ENCODE data around the gene BCL2L15. TPM values are rescaled to one million over a fixed set of nuclear protein-coding genes. Genes with fewer than 3 reads are reported as not detected.
"Not testable (repeated sequence)": the region's sequence is repeated elsewhere in the genome, so short reads cannot be mapped to it uniquely, and the experiment has no call there.

The BCL2L15 gene
- total RNA-seq, 1 donor from 2014 or later, result 2.9 TPM

GRCh38 chr1:113855630-113856400, 31.6 kb downstream of the BCL2L15 start:
- H3K9me3 ChIP-seq, result no peaks in the 10 kb centered on the region
- H3K27me3 ChIP-seq, result no peaks in the 10 kb centered on the region
- intact Hi-C loops (cut with DNase I), result no loop called here
- no peak overlapping the region for H3K4me3 ChIP-seq
- peaks cover 4% of the 10 kb centered on the region for H3K4me1 ChIP-seq
- H3K36me3 ChIP-seq, result no peaks in the 10 kb centered on the region
- TF ChIP-seq POLR2AphosphoS5 (IDR thresholded peaks at IDR 0.05; ENCODE audit: insufficient read depth in 1 of 2, low read depth in 1 of 2), result no peak
- no peak for TF ChIP-seq POLR2A (IDR thresholded peaks at IDR 0.05)
- TF ChIP-seq CTCF (IDR thresholded peaks at IDR 0.05), result no peak
- H3K27ac ChIP-seq, result no peak overlapping the region
- DNase-seq (ENCODE audit: extremely low spot score in 2 of 2), result no peak

GRCh38 chr1:113854234-113854633, 33.1 kb downstream of the BCL2L15 start:
- Histone ChIP-seq H3K4me3 (no peak overlapping the region), H3K27me3 (no peaks in the 10 kb centered on the region), H3K9me3 (no peaks in the 10 kb centered on the region), H3K4me1 (peaks cover 4% of the 10 kb centered on the region), H3K27ac (no peak overlapping the region), H3K36me3 (no peaks in the 10 kb centered on the region)
- DNase-seq (ENCODE audit: extremely low spot score in 2 of 2), result no peak
- TF ChIP-seq POLR2AphosphoS5 (IDR thresholded peaks at IDR 0.05; ENCODE audit: insufficient read depth in 1 of 2, low read depth in 1 of 2), result no peak
- intact Hi-C loops (cut with DNase I), result no loop called here

- H3K27me3 ChIP-seq; DNase-seq (ENCODE audit: extremely low spot score in 2 of 2); intact Hi-C loops (cut with DNase I); H3K36me3 ChIP-seq; H3K4me3 ChIP-seq; H3K9me3 ChIP-seq; H3K4me1 ChIP-seq: not testable (repeated sequence)
- H3K27ac ChIP-seq, result peak overlapping the region; percentile 4
Measured at GRCh38 chr1:113852694-113853093, 34.7 kb downstream of the BCL2L15 start.

GRCh38 chr1:113850127-113850796, 37.1 kb downstream of the BCL2L15 start:
- no peaks in the 10 kb centered on the region for H3K36me3 ChIP-seq

GRCh38 chr1:113849072-113849471, 38.3 kb downstream of the BCL2L15 start:
- Histone ChIP-seq H3K36me3 (no peaks in the 10 kb centered on the region), H3K4me1 (peaks cover 4% of the 10 kb centered on the region), H3K27ac (no peak overlapping the region), H3K4me3 (no peak overlapping the region), H3K27me3 (no peaks in the 10 kb centered on the region), H3K9me3 (no peaks in the 10 kb centered on the region)
- TF ChIP-seq POLR2A (IDR thresholded peaks at IDR 0.05) (no peak), CTCF (IDR thresholded peaks at IDR 0.05) (no peak), POLR2AphosphoS5 (IDR thresholded peaks at IDR 0.05; ENCODE audit: insufficient read depth in 1 of 2, low read depth in 1 of 2) (no peak)
- DNase-seq (ENCODE audit: extremely low spot score in 2 of 2), result no peak
- intact Hi-C loops (cut with DNase I), result no loop called here

More at GRCh38 chr1:113850127-113850796, 37.1 kb downstream of the BCL2L15 start:
- intact Hi-C loops (cut with DNase I), result no loop called here
- Histone ChIP-seq H3K4me1 (peaks cover 4% of the 10 kb centered on the region), H3K27ac (no peak overlapping the region), H3K9me3 (no peaks in the 10 kb centered on the region), H3K4me3 (no peak overlapping the region), H3K27me3 (no peaks in the 10 kb centered on the region)
- no peak for DNase-seq (ENCODE audit: extremely low spot score in 2 of 2)
- TF ChIP-seq CTCF (IDR thresholded peaks at IDR 0.05), result no peak

GRCh38 chr1:113846391-113847035, 40.9 kb downstream of the BCL2L15 start:
- no peak overlapping the region for H3K4me3 ChIP-seq
- H3K27ac ChIP-seq, result no peak overlapping the region
- no peaks in the 10 kb centered on the region for H3K4me1 ChIP-seq
- H3K27me3 ChIP-seq, result no peaks in the 10 kb centered on the region
- no peaks in the 10 kb centered on the region for H3K9me3 ChIP-seq
- TF ChIP-seq POLR2A (IDR thresholded peaks at IDR 0.05) (no peak), POLR2AphosphoS5 (IDR thresholded peaks at IDR 0.05; ENCODE audit: insufficient read depth in 1 of 2, low read depth in 1 of 2) (no peak), CTCF (IDR thresholded peaks at IDR 0.05) (no peak)
- intact Hi-C loops (cut with DNase I), result no loop called here
- no peak for DNase-seq (ENCODE audit: extremely low spot score in 2 of 2)
- no peaks in the 10 kb centered on the region for H3K36me3 ChIP-seq
